Measurements from ENCODE around the gene POLRMT.
A peak's percentile ranks its signal among the peaks of the same experiment; 100 is the strongest.
"Not testable (repeated sequence)": the region's sequence is repeated elsewhere in the genome, so short reads cannot be mapped to it uniquely, and the experiment has no call there.

Gene POLRMT

GRCh38 chr19:632579-633067 lies 714 bp downstream of the POLRMT start:
- H3K4me2 ChIP-seq (ENCODE audit: low read length) = peak overlapping the region; percentile 84
- H2AFZ ChIP-seq = peak overlapping the region; percentile 91
- no peak for TF ChIP-seq CTCF (IDR thresholded peaks at IDR 0.05)
- H3K9me3 ChIP-seq (ENCODE audit: control insufficient read depth, low read length) = no peaks in the 10 kb centered on the region
- H3K79me2 ChIP-seq = peaks cover 17% of the 10 kb centered on the region
- no peaks in the 10 kb centered on the region for H3K36me3 ChIP-seq (ENCODE audit: control insufficient read depth, insufficient read depth, low read length)
- no peaks in the 10 kb centered on the region for H3K27me3 ChIP-seq (ENCODE audit: control insufficient read depth, insufficient read depth, low read length)
- no peak overlapping the region for H3K27ac ChIP-seq
- peaks cover 8% of the 10 kb centered on the region for H3K4me1 ChIP-seq
- H3K4me3 ChIP-seq (ENCODE audit: low read depth, low read length) = peak overlapping the region; percentile 87
- H3K9ac ChIP-seq = no peak overlapping the region

GRCh38 chr19:629961-630714 lies 3.2 kb downstream of the POLRMT start:
- no peak overlapping the region for H3K4me2 ChIP-seq (ENCODE audit: low read length)
- no peak overlapping the region for H3K27ac ChIP-seq
- H3K4me3 ChIP-seq (ENCODE audit: low read depth, low read length) = no peak overlapping the region
- H2AFZ ChIP-seq = no peak overlapping the region
- H3K9me3 ChIP-seq (ENCODE audit: control insufficient read depth, low read length) = no peaks in the 10 kb centered on the region
- no peak overlapping the region for H3K9ac ChIP-seq
- H3K36me3 ChIP-seq (ENCODE audit: control insufficient read depth, insufficient read depth, low read length) = no peaks in the 10 kb centered on the region
- no peaks in the 10 kb centered on the region for H3K27me3 ChIP-seq (ENCODE audit: control insufficient read depth, insufficient read depth, low read length)
- TF ChIP-seq CTCF (IDR thresholded peaks at IDR 0.05) = no peak
- H3K79me2 ChIP-seq = peaks cover 17% of the 10 kb centered on the region
- H3K4me1 ChIP-seq = peaks cover 8% of the 10 kb centered on the region

GRCh38 chr19:629515-629914 lies 3.8 kb downstream of the POLRMT start:
- not testable (repeated sequence) for H3K27ac ChIP-seq; H3K4me3 ChIP-seq (ENCODE audit: low read depth, low read length); H2AFZ ChIP-seq; H3K36me3 ChIP-seq (ENCODE audit: control insufficient read depth, insufficient read depth, low read length); H3K27me3 ChIP-seq (ENCODE audit: control insufficient read depth, insufficient read depth, low read length); H3K4me1 ChIP-seq; H3K9ac ChIP-seq; H3K4me2 ChIP-seq (ENCODE audit: low read length); H3K9me3 ChIP-seq (ENCODE audit: control insufficient read depth, low read length)
- peaks cover 17% of the 10 kb centered on the region for H3K79me2 ChIP-seq

GRCh38 chr19:628168-628567 lies 5.2 kb downstream of the POLRMT start:
- Histone ChIP-seq H3K36me3 (ENCODE audit: control insufficient read depth, insufficient read depth, low read length) (no peaks in the 10 kb centered on the region), H2AFZ (no peak overlapping the region)

DNA sequence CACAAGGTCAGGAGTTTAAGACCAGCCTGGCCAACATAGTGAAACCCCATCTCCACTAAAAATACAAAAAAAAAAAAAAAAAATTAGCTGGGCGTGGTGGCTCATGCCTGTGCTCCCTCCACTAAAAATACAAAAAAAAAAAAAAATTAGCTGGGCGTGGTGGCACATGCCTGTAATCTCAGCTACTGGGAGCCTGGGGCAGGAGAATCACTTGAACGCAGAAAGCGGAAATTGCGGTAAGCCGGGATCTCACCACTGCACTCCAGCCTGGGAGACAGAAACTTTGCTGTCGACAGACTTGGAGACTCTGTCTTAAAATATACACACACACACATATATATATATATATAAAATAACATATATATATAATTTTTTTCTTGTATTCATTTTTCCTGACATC lies 6.8 kb downstream of the POLRMT start:
- not testable (repeated sequence) for H3K4me2 ChIP-seq (ENCODE audit: low read length); H3K79me2 ChIP-seq; H3K4me1 ChIP-seq; H2AFZ ChIP-seq; H3K9me3 ChIP-seq (ENCODE audit: control insufficient read depth, low read length); H3K9ac ChIP-seq; H3K36me3 ChIP-seq (ENCODE audit: control insufficient read depth, insufficient read depth, low read length); H3K4me3 ChIP-seq (ENCODE audit: low read depth, low read length); H3K27me3 ChIP-seq (ENCODE audit: control insufficient read depth, insufficient read depth, low read length); H3K27ac ChIP-seq

More at GRCh38 chr19:628168-628567, 5.2 kb downstream of the POLRMT start:
- no peak overlapping the region for H3K4me2 ChIP-seq (ENCODE audit: low read length)
- no peaks in the 10 kb centered on the region for H3K27me3 ChIP-seq (ENCODE audit: control insufficient read depth, insufficient read depth, low read length)
- H3K4me3 ChIP-seq (ENCODE audit: low read depth, low read length) = no peak overlapping the region
- H3K79me2 ChIP-seq = peaks cover 15% of the 10 kb centered on the region
- no peaks in the 10 kb centered on the region for H3K9me3 ChIP-seq (ENCODE audit: control insufficient read depth, low read length)
- H3K4me1 ChIP-seq = no peaks in the 10 kb centered on the region
- no peak overlapping the region for H3K27ac ChIP-seq
- no peak overlapping the region for H3K9ac ChIP-seq
- TF ChIP-seq CTCF (IDR thresholded peaks at IDR 0.05) = no peak
